Measurements from ENCODE around the gene ABTB1.

ABTB1 gene

GRCh38 chr3:127647166-127647844 is 25.4 kb upstream of the ABTB1 start:
- in situ Hi-C loops (cut with HindIII; ENCODE audit: low sequenced_read_pairs) = loop anchor here (5.0 kb wide), 1 partner anchor 100 kb away; no protein-coding TSS in a partner anchor

- in situ Hi-C loops (cut with HindIII; ENCODE audit: low sequenced_read_pairs) = loop anchor here (5.0 kb wide), 1 partner anchor 101 kb away; no protein-coding TSS in a partner anchor
These were observed 24.9 kb upstream of the ABTB1 start for GRCh38 chr3:127647845-127648204.

DNA sequence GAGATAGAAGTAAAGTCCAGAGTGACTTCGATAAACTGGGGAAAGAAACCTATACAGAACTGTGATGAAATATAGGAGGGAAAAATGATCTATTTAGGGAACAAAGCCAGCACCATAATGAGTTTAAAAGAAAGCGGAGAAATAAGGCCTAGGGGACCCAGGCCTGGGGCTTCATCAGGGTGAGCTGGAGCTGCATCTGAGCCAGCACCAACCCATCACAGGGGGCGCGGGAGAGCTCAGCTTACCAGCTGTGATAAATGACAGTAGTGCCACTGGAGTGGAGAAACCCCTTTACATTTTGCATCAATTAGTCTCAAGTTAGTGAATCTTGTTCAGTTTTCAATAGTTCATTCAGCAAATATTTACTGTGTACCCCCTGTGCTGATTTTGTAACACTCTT is 22.5 kb upstream of the ABTB1 start:
- in situ Hi-C loops (cut with HindIII; ENCODE audit: low sequenced_read_pairs) = loop anchor here (25.0 kb wide), 1 partner anchor 312 kb away; no protein-coding TSS in a partner anchor

- in situ Hi-C loops (cut with HindIII; ENCODE audit: low sequenced_read_pairs) = loop anchor here (25.0 kb wide), 1 partner anchor 311 kb away; no protein-coding TSS in a partner anchor
These were observed 21.1 kb upstream of the ABTB1 start for GRCh38 chr3:127651516-127652172.

DNA sequence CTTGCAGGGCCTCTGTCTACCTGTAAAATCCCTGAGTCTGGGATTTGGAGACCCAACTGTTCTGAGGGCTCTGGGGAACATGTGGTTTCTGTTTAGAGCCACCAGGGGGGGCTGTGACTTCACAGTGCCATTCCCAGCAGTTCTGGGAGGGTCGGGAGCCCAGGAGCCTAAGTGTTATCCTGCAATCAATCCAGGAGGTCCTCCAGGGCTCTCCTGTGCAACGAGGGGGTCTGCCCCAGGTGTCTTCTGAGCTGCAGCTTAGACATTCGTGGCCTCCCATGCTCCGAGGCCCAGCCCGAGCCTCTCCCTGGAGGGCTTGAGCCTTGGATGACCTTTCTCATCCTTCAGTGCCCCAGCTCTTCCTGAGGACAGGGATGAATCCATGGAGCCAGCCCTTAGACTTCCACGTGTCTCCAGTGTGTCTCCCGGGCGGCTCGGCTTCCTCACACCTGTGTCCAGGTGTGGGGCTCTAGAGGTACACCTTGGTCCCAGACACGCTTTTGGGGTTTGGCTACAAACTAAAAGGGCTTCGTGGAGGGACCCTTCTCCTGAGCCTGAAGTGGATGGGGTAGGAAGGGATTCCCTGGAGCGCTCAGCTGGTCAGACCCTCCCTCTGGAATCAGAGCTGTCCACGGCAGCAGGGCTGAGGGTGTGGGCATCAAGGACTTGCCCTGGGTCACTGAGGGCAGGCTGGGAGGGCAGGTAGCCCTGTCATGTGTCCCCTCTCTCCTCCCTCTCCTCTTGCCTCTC is 20.3 kb upstream of the ABTB1 start:
- in situ Hi-C loops (cut with HindIII; ENCODE audit: low sequenced_read_pairs) = loop anchor here (25.0 kb wide), 1 partner anchor 310 kb away; no protein-coding TSS in a partner anchor

GRCh38 chr3:127654374-127654773 is 18.4 kb upstream of the ABTB1 start:
- in situ Hi-C loops (cut with HindIII; ENCODE audit: low sequenced_read_pairs) = loop anchor here (25.0 kb wide), 1 partner anchor 308 kb away; no protein-coding TSS in a partner anchor

DNA sequence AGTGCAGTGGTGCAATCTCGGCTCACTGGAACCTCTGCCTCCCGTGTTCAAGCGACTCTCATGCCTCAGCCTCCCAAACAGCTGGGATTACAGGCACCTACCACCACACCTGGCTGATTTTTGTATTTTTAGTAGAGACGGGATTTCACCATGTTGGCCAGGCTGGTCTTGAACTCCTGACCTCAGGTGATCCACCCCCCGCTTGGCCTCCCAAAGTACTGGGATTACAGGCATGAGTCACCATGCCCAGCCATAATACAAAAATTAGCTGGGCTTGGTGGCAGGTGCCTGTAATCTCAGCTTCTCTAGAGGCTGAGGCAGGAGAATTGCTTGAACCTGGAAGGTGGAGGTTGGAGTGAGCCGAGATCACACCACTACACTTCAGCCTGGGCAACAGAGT is 17.8 kb upstream of the ABTB1 start:
- in situ Hi-C loops (cut with HindIII; ENCODE audit: low sequenced_read_pairs) = loop anchor here (5.0 to 25.0 kb wide), 2 partner anchors 187 to 307 kb away; no protein-coding TSS in a partner anchor

DNA sequence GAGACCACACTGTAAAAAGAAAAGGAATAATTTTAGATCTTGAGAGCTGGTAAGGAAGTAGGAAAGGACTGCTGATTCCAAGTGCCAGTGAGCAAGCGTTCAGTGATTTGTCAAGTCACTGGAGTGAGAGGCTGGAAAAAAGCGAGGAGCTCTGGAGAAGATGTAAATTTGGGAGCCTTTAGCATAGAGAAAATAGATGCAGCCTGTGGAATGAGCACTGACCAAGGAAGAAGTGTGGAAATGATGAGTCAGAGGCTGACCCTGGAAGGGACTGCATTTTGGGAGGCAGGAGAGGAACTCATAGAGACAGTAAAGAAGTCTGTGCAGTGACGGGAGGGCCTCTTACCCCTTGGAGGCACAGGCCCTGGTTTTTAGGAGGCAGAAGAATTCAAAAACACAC is 17.1 kb upstream of the ABTB1 start:
- in situ Hi-C loops (cut with HindIII; ENCODE audit: low sequenced_read_pairs) = loop anchor here (5.0 to 25.0 kb wide), 2 partner anchors 187 to 307 kb away; no protein-coding TSS in a partner anchor

DNA sequence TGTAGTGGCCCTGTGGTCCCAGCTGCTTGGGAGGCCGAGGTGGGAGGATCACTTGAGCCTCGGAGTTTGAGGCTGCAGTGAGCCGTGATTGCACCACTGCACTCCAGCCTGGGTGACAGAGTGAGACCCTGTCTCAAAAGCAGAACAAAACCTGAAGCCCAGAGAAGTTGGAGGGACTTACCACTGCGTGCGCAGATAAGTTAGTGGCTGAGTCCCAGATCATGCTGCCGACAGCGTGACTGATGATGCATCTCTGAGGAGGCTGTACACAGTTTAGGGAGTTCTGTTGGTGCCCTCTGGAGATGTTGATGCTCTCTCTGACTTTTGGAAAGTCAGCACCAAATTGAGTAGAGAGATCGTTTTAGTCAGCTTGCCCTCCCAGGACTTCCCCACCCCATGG is 15.8 kb upstream of the ABTB1 start:
- in situ Hi-C loops (cut with HindIII; ENCODE audit: low sequenced_read_pairs) = loop anchor here (5.0 to 25.0 kb wide), 2 partner anchors 185 to 305 kb away; no protein-coding TSS in a partner anchor

DNA sequence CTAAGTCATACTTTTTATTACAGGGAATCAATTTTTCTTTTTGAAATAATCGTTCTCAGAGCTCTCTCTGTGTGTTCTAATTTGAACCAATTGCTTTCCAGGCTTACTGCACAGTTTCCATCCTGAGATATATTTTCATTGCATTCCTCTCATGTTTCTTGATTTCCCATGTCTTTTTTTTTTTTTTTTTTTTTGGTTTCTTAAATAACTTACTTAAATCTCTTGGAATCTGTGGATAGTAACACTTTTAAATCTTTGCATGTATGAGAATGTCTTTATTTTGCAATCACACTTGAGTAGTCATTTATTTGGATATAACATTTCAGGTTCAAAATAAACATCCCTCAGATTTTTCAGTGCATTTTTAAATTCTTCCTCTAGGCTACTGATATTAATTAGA is 14.5 kb upstream of the ABTB1 start:
- in situ Hi-C loops (cut with HindIII; ENCODE audit: low sequenced_read_pairs) = loop anchor here (5.0 to 25.0 kb wide), 2 partner anchors 184 to 304 kb away; no protein-coding TSS in a partner anchor

DNA sequence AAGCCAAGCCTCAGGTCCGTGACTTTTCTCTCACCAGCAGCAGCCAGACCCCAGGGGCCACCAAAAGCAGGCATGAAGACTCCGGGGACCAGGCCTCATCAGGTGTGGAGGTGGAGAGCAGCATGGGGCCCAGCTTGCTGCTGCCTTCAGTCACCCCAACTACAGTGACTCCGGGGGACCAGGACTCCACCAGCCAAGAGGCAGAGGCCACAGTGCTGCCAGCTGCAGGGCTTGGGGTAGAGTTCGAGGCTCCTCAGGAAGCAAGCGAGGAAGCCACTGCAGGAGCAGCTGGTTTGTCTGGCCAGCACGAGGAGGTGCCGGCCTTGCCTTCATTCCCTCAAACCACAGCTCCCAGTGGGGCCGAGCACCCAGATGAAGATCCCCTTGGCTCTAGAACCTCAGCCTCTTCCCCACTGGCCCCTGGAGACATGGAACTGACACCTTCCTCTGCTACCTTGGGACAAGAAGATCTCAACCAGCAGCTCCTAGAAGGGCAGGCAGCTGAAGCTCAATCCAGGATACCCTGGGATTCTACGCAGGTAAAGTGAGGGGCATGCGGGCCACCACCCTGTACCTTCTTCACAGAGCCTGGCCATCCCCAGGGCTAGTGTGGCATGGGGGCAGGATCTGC is 12.0 kb upstream of the ABTB1 start:
- in situ Hi-C loops (cut with HindIII; ENCODE audit: low sequenced_read_pairs) = loop anchor here (25.0 kb wide), 1 partner anchor 302 kb away; no protein-coding TSS in a partner anchor

DNA sequence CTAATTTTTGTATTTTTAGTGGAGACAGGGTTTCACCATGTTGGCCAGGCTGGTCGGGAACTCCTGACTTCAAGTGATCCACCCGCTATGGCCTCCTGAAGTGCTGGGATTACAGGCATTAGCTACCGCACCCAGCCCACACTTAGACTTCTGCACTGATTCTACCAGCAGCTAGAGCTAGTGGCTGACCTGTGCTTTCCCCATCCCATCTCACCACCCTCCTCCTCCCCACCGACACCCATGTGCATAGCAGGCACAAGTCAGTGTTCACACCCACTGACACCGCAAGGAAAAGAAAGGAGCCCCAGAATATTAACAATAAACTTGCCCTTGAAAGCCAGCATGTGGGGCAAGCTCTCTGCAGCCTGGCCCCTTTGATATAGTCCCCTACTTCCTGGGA is 11.2 kb upstream of the ABTB1 start:
- in situ Hi-C loops (cut with HindIII; ENCODE audit: low sequenced_read_pairs) = loop anchor here (25.0 kb wide), 1 partner anchor 301 kb away; no protein-coding TSS in a partner anchor

DNA sequence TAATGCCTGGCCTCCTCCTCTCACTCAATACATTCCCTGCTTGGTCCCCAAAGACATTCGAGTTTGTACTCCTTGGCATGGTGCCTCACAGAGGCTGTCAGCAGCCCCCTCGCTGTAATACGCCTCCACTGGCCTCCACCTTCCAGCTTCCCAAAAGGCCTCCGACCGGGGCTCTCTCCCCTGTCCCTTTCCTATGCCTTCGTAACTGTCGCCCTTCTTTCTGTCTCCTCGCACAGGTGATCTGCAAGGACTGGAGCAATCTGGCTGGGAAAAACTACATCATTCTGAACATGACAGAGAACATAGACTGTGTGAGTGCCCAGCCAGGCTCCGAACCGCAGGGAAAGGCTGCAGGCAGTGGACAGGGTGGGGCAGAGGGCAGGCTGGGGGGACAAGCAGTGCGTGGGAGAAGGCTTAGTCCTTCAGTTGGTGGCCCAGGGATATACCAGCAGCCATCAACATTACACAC is 10.7 kb upstream of the ABTB1 start:
- in situ Hi-C loops (cut with HindIII; ENCODE audit: low sequenced_read_pairs) = loop anchor here (25.0 kb wide), 1 partner anchor 300 kb away; no protein-coding TSS in a partner anchor

- in situ Hi-C loops (cut with HindIII; ENCODE audit: low sequenced_read_pairs) = loop anchor here (25.0 kb wide), 1 partner anchor 299 kb away; no protein-coding TSS in a partner anchor
These were observed 9.6 kb upstream of the ABTB1 start for GRCh38 chr3:127663151-127663550.

GRCh38 chr3:127665165-127665564 is 7.6 kb upstream of the ABTB1 start:
- in situ Hi-C loops (cut with HindIII; ENCODE audit: low sequenced_read_pairs) = loop anchor here (25.0 kb wide), 1 partner anchor 297 kb away; no protein-coding TSS in a partner anchor

DNA sequence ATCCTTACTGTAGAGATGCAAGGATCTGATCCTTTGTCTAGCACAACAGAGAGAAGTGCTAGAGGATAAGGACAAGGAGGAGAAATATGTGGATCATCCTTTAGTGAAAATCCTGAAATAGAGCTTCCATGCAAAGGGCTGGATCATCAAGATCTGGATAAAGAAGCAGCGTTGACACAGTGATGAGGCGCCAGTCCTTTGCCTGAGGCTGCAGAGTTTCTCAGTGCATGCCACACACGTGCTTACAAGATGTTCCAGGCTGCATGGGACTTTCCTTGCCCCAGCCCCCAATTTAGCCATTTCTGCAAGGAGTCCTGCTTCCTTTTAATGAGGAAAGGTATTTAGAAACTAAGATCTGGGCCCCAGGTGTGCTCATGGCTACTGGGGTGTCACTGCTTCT is 7.2 kb upstream of the ABTB1 start:
- in situ Hi-C loops (cut with HindIII; ENCODE audit: low sequenced_read_pairs) = loop anchor here (25.0 kb wide), 1 partner anchor 297 kb away; no protein-coding TSS in a partner anchor

DNA sequence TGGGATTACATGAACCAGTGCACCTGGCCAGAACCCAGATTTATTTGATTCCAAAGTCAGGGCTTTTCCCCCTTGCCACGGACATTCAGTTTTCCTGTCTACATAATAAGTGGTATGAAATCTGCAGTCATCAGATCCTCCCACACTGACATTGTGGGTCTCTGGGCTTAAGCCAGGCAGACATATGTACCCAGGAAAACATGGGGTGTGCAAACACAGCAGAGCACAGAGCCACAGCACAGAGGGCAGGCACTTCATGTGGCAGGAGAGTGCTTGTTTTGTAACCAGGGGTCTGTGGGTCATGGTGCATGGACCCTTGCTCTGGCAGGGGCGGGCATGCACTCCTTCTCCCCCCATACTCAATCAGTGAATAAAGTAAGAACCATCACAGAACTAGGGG is 6.1 kb upstream of the ABTB1 start:
- in situ Hi-C loops (cut with HindIII; ENCODE audit: low sequenced_read_pairs) = loop anchor here (25.0 kb wide), 1 partner anchor 296 kb away; no protein-coding TSS in a partner anchor

DNA sequence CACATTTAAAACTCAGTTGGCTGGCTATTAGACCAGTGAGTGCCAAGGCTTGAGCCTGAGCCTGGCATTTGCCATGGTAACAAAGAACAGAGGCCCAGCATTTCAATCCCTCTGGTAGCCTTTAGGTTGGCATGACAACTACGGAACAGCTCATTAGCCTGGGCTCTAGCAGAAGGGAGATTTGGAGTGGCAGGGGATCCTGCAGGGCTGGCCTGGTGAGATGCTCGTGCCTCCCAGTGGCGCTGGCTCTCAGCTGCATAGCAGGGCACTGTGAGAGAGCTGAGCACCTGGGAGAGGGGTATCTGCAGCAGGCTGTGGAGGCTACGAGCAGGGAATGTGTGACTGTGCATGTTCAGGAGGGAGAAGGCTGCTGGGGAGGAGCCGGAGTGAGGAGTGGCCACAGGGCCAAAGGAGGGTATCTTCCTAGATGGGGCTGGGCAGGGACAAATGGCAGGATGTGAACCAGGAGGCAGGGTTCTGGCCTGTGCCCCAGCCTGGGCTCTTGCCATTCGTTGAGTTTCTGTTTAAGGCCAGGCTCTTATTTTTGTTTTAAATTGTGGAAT is 5.6 kb upstream of the ABTB1 start:
- in situ Hi-C loops (cut with HindIII; ENCODE audit: low sequenced_read_pairs) = loop anchor here (25.0 kb wide), 1 partner anchor 295 kb away; no protein-coding TSS in a partner anchor

- in situ Hi-C loops (cut with HindIII; ENCODE audit: low sequenced_read_pairs) = loop anchor here (25.0 kb wide), 1 partner anchor 293 kb away; no protein-coding TSS in a partner anchor
These were observed 3.8 kb upstream of the ABTB1 start for GRCh38 chr3:127668906-127669305.

Measured in endothelial cell of hepatic sinusoid (primary cell).